PC-3 (cell line): Measurements from ENCODE around the gene CFTR. TPM values are rescaled to one million over a fixed set of nuclear protein-coding genes. Genes with fewer than 3 reads are reported as not detected.

ENCODE experiments used
- ATAC-seq: fragments of 200-7000 bp; cut with Tn5 transposase; 2 replicates; pipeline ENCODE4 v1.9.1; 2020; ENCODE audit warnings: mild to moderate bottlenecking, moderate library complexity
- BruUV-seq: library from RNA; stranded (reverse); fragments of 400-500 nt; replicated peaks from 2 replicates; lab custom pipeline; 2021; lab: Mats Ljungman, UMichigan
- CTCF ChIA-PET: fragments of 300-600 bp; sonication (Branson Sonifier 250); formaldehyde crosslinking; loops from one replicate; lab custom pipeline; 2022; ENCODE audit warnings: antibody characterized with exemption; lab: Charles Lee
- POLR2A ChIA-PET: fragments of 300-600 bp; sonication (Branson Sonifier 250); formaldehyde crosslinking; loops from one replicate; lab custom pipeline; 2022; ENCODE audit warnings: antibody characterized with exemption; ENCODE audit not compliant: unreplicated experiment; lab: Charles Lee
- DNase-seq: peaks from one replicate; pipeline ENCODE4 v3.0.0-alpha.2; 2015
- H2AFZ ChIP-seq: fragments of 300-600 bp; sonication (generic); 2 replicates; pipeline ENCODE4 v1.6.0; 2016; ENCODE audit warnings: antibody characterized with exemption, low read length
- H3F3A ChIP-seq: fragments of 300-600 bp; sonication (generic); one replicate; pipeline ENCODE4 v1.6.0; 2017; ENCODE audit warnings: antibody characterized with exemption, low read length, control low read depth, mild to moderate bottlenecking; ENCODE audit not compliant: unreplicated experiment
- H3K27ac ChIP-seq: fragments of 300-600 bp; sonication (generic); 2 replicates; pipeline ENCODE4 v1.5.1; 2016; ENCODE audit warnings: mild to moderate bottlenecking, low read length
- H3K27me3 ChIP-seq: fragments of 300-600 bp; sonication (generic); 2 replicates; pipeline ENCODE4 v1.6.1; 2016; ENCODE audit warnings: low read length, mixed read lengths
- H3K36me3 ChIP-seq: fragments of 300-600 bp; sonication (generic); 2 replicates; pipeline ENCODE4 v1.6.1; 2016; ENCODE audit warnings: low read depth, mixed run types, low read length, mixed read lengths
- H3K4me1 ChIP-seq: fragments of 300-600 bp; sonication (generic); 2 replicates; pipeline ENCODE4 v1.5.1; 2016; ENCODE audit warnings: low read length; ENCODE audit not compliant: insufficient read depth
- H3K4me2 ChIP-seq: fragments of 300-600 bp; sonication (generic); 2 replicates; pipeline ENCODE4 v1.6.0; 2016; ENCODE audit warnings: low read length
- H3K4me3 ChIP-seq: fragments of 300-600 bp; sonication (generic); 2 replicates; pipeline ENCODE4 v1.5.1; 2016; ENCODE audit warnings: mild to moderate bottlenecking, low read length, mixed read lengths
- H3K79me2 ChIP-seq: fragments of 300-600 bp; sonication (generic); 2 replicates; pipeline ENCODE4 v1.6.1; 2017; ENCODE audit warnings: low read length, mixed read lengths
- H3K9ac ChIP-seq: fragments of 300-600 bp; sonication (generic); 2 replicates; pipeline ENCODE4 v1.6.0; 2016; ENCODE audit warnings: mild to moderate bottlenecking, low read length
- H3K9me2 ChIP-seq: fragments of 300-600 bp; sonication (generic); replicated peaks from 2 replicates; pipeline ENCODE4 v1.6.1; 2016; ENCODE audit warnings: mixed run types, low read length, mixed read lengths
- H3K9me3 ChIP-seq: fragments of 300-600 bp; sonication (generic); 2 replicates; pipeline ENCODE4 v1.6.1; 2016; ENCODE audit warnings: low read length, mixed read lengths
- H4K20me1 ChIP-seq: fragments of 300-600 bp; sonication (generic); 2 replicates; pipeline ENCODE4 v1.6.1; 2016; ENCODE audit warnings: low read length, mixed read lengths
- EZH2 ChIP-seq: fragments of 300-600 bp; sonication (generic); IDR thresholded peaks from one replicate; pipeline ENCODE4 v1.6.1; 2017; ENCODE audit warnings: antibody characterized with exemption, mild to moderate bottlenecking, low read length; ENCODE audit not compliant: unreplicated experiment
- EZH2phosphoT487 ChIP-seq: fragments of 300-600 bp; sonication (generic); IDR thresholded peaks from 2 replicates; pipeline ENCODE4 v1.6.1; 2018; ENCODE audit warnings: mild to moderate bottlenecking, antibody characterized with exemption, low read length, borderline replicate concordance
- intact Hi-C: fragments of 100-400 bp; cut with micrococcal nuclease; formaldehyde crosslinking; loops from 2 replicates; pipeline ENCODE4 v1.9.0; 2023
- total RNA-seq: library from RNA; depleted of rRNA; stranded (reverse); fragments of >200 nt; gene quantifications from 2 replicates; pipeline ENCODE4 v1.2.3, GENCODE V29; 2014
- TF ChIP-seq, protein P1 (sequence below): fragments of 300-600 bp; sonication (generic); conservative IDR thresholded peaks from 2 replicates; pipeline ENCODE4 v1.5.1; 2017; ENCODE audit warnings: antibody characterized with exemption, low read depth, mild to moderate bottlenecking, low read length

CFTR gene
- total RNA-seq, 1 experiment from 2014 or later = not detected

DNA sequence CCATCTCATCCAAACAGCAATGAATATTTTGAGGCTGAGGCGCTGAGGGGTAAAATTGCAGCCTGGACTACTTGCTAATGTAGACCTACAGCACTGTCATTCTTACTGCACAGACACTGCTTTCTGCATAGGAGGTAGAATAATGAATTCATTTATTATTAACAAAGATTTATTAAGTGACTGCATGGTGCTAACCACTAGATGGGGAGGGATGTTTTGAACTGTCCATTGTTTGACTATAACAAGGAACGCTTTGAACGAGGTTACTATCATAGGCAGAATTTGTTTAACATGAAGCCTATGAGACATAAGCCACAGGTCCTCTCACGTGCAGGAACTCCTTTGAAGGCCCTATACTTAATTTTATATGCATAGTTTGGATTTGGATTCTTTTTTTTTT lies 143.8 kb downstream of the CFTR start:
- ATAC-seq (no peak), DNase-seq (no peak)
- H3K27me3 ChIP-seq = peaks cover 5% of the 10 kb centered on the region; the same call in 1 of the 2 replicates
- H3K9me3 ChIP-seq = no peaks in the 10 kb centered on the region
- TF ChIP-seq, protein P1, sequence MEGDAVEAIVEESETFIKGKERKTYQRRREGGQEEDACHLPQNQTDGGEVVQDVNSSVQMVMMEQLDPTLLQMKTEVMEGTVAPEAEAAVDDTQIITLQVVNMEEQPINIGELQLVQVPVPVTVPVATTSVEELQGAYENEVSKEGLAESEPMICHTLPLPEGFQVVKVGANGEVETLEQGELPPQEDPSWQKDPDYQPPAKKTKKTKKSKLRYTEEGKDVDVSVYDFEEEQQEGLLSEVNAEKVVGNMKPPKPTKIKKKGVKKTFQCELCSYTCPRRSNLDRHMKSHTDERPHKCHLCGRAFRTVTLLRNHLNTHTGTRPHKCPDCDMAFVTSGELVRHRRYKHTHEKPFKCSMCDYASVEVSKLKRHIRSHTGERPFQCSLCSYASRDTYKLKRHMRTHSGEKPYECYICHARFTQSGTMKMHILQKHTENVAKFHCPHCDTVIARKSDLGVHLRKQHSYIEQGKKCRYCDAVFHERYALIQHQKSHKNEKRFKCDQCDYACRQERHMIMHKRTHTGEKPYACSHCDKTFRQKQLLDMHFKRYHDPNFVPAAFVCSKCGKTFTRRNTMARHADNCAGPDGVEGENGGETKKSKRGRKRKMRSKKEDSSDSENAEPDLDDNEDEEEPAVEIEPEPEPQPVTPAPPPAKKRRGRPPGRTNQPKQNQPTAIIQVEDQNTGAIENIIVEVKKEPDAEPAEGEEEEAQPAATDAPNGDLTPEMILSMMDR = no peak
- TF ChIP-seq EZH2 (no peak), EZH2phosphoT487 (no peak)
- H3K36me3 ChIP-seq = no peaks in the 10 kb centered on the region
- intact Hi-C loops = no loop called here
- POLR2A ChIA-PET = no interaction called here
- no peak overlapping the region for H3K27ac ChIP-seq
- CTCF ChIA-PET = no interaction called here
- no peaks in the 10 kb centered on the region for H3K4me1 ChIP-seq
- H4K20me1 ChIP-seq = no peaks in the 10 kb centered on the region
- H2AFZ ChIP-seq = no peak overlapping the region
- no peak overlapping the region for H3K9ac ChIP-seq
- no peaks in the 10 kb centered on the region for H3K79me2 ChIP-seq
- H3K4me2 ChIP-seq = no peak overlapping the region
- no peak overlapping the region for H3K4me3 ChIP-seq
- H3K9me2 ChIP-seq = no peaks in the 10 kb centered on the region
- no TSS peak for BruUV-seq
- H3F3A ChIP-seq = no peaks in the 10 kb centered on the region

DNA sequence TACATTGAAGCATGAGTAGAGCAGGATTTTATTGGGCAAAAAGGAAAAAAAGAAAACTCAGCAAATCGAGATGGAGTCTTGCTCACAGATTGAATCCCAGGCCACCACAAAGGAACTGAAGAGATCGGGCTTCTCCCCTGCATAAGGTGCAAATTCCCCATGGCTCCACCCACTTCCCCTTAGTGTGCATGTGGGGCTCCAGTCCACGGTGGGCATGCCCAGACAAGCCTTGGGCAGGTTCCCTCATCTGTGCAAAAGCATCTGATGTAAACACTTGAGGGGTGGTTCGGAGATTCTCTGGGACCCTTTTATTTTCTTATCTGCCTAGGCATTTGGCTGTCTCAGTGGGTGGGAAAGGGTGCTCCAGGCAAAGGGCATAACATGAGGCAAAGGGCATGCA lies 150.7 kb downstream of the CFTR start:
- Histone ChIP-seq H3K4me2 (no peak overlapping the region), H3K9me2 (no peaks in the 10 kb centered on the region), H3K27ac (no peak overlapping the region), H3K79me2 (no peaks in the 10 kb centered on the region), H3K4me3 (no peak overlapping the region), H3K27me3 (peaks cover 5% of the 10 kb centered on the region; the same call in 1 of the 2 replicates), H3K9ac (no peak overlapping the region), H2AFZ (no peak overlapping the region), H3K36me3 (no peaks in the 10 kb centered on the region), H3K4me1 (no peaks in the 10 kb centered on the region), H4K20me1 (no peaks in the 10 kb centered on the region), H3F3A (no peaks in the 10 kb centered on the region), H3K9me3 (no peaks in the 10 kb centered on the region)
- intact Hi-C loops = no loop called here
- POLR2A ChIA-PET = no interaction called here
- no TSS peak for BruUV-seq
- no peak for DNase-seq
- CTCF ChIA-PET = no interaction called here
- no peak for ATAC-seq
- TF ChIP-seq EZH2phosphoT487 (no peak), EZH2 (no peak)
- TF ChIP-seq, protein P1 = no peak

DNA sequence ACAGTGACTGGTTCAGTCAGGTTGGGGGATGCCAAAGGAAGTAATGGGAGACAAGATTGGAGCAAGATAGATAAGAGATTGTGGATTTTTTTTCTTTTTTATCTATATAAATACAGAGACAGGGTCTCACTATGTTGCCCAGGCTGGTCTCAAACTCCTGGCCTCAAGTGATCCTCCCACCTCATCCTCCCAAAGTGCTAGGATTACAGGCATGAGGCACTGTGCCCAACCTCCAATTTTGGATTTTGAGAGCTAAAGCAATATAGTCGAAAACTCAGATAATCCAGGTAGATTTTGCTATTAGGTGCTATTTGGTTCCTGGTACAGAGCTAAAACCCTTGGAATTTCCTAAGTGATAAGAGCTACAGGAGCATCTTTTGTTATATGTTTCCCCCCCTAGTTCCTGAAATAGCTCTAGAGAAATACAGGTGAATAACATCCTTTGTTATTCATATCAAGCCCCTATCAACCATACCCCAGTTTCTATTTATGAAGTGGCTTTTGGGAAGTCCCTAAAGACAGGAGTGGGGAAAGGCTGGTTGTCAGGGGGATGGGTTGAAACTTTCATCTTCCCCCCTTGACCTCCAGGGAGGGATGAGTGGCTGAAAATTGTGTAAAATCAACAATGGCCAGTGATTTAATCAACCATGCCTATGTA lies 151.2 kb downstream of the CFTR start:
- TF ChIP-seq EZH2 (no peak), EZH2phosphoT487 (no peak)
- TF ChIP-seq, protein P1 = no peak
- no peak for ATAC-seq
- no TSS peak for BruUV-seq

More for the DNA sequence above, 151.2 kb downstream of the CFTR start:
- Histone ChIP-seq H3K9me3 (no peaks in the 10 kb centered on the region), H3K79me2 (no peaks in the 10 kb centered on the region), H3K4me2 (no peak overlapping the region), H3F3A (no peaks in the 10 kb centered on the region), H3K4me1 (no peaks in the 10 kb centered on the region), H2AFZ (no peak overlapping the region), H3K9me2 (no peaks in the 10 kb centered on the region), H3K27ac (no peak overlapping the region), H4K20me1 (no peaks in the 10 kb centered on the region), H3K27me3 (peaks cover 5% of the 10 kb centered on the region; the same call in 1 of the 2 replicates), H3K4me3 (no peak overlapping the region), H3K9ac (no peak overlapping the region), H3K36me3 (no peaks in the 10 kb centered on the region)
- no peak for DNase-seq
- POLR2A ChIA-PET = no interaction called here
- intact Hi-C loops = no loop called here
- CTCF ChIA-PET = no interaction called here
